Suprapubic skin (tissue), 3 donors: ENCODE data around the gene SNX13.

Experiments
- CTCF ChIP-seq, 2 donors: fragments of 200-600 bp in 1 of 2; fragments of 450-650 bp in 1 of 2; sonication (generic) in 1 of 2; IDR thresholded peaks; one replicate each; pipeline ENCODE4 v1.5.1; 2016 to 2019; ENCODE audit warnings: antibody characterized with exemption in 2 of 2, mild to moderate bottlenecking in 1 of 2, moderate library complexity in 1 of 2
- POLR2A ChIP-seq, 2 donors: fragments of 450-650 bp; IDR thresholded peaks; one replicate each; pipeline ENCODE4 v1.6.1; 2017; ENCODE audit warnings: antibody characterized with exemption in 2 of 2, mild to moderate bottlenecking in 2 of 2, moderate library complexity in 2 of 2

DNA sequence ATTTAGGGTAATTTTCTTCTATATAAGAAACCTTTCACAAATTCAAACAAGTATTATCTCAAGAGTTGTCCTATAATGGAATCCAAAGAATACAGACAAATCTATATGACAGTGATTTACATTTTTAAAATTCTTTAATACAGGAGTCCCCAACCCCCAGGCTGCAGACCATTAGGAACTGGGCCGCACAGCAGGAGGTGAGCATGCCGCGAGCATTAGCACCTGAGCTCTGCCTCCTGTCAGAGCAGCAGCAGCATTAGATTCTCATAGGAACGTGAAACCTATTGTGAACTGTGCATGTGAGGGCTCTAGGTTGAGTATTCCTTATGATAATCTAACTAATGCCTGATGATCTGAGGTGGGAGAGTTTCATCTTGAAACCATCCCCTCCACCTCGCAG is 37.7 kb downstream of the SNX13 start:
- TF ChIP-seq POLR2A (IDR thresholded peaks at IDR 0.05) (no peak), CTCF (IDR thresholded peaks at IDR 0.05) (no peak)
